ENCODE measurements around the gene PAM.

Gene PAM

DNA sequence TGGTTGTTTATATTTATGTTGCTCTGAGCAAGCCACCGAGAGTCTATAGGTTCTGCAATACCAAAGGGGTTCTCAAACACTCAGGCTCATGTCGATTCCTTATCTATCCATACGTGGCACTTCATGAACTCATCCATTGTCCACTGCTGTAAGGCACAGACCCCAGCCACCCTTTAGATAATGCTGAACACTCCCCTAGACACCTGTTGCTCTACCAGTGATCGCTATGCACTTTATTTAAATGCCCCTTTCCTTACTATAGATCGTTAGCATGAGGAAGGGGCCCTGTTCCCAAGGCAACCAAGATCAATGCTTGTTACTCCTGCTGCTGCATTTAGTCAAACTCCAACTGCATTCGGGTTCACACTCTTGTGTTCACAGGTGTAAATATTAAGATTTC, 171.9 kb downstream of the PAM start:
- H3K27ac ChIP-seq (replicated peaks) = no peak overlapping the region
- no peaks in the 10 kb centered on the region for H3K27me3 ChIP-seq (ENCODE audit: insufficient read depth, poor library complexity, severe bottlenecking)
- no peak overlapping the region for H3K4me3 ChIP-seq (replicated peaks; ENCODE audit: insufficient read depth, low read length)
- TF ChIP-seq GABPA (IDR thresholded peaks at IDR 0.05; ENCODE audit: low read depth) (no peak), SPI1 (IDR thresholded peaks at IDR 0.05; ENCODE audit: borderline replicate concordance, low read depth) (no peak), POLR2AphosphoS5 (IDR thresholded peaks at IDR 0.05; ENCODE audit: low read depth) (no peak)
- TF ChIP-seq, protein P1, sequence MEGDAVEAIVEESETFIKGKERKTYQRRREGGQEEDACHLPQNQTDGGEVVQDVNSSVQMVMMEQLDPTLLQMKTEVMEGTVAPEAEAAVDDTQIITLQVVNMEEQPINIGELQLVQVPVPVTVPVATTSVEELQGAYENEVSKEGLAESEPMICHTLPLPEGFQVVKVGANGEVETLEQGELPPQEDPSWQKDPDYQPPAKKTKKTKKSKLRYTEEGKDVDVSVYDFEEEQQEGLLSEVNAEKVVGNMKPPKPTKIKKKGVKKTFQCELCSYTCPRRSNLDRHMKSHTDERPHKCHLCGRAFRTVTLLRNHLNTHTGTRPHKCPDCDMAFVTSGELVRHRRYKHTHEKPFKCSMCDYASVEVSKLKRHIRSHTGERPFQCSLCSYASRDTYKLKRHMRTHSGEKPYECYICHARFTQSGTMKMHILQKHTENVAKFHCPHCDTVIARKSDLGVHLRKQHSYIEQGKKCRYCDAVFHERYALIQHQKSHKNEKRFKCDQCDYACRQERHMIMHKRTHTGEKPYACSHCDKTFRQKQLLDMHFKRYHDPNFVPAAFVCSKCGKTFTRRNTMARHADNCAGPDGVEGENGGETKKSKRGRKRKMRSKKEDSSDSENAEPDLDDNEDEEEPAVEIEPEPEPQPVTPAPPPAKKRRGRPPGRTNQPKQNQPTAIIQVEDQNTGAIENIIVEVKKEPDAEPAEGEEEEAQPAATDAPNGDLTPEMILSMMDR (IDR thresholded peaks at IDR 0.05; ENCODE audit: insufficient read depth, low read length) = no peak
- TF ChIP-seq, protein P2, sequence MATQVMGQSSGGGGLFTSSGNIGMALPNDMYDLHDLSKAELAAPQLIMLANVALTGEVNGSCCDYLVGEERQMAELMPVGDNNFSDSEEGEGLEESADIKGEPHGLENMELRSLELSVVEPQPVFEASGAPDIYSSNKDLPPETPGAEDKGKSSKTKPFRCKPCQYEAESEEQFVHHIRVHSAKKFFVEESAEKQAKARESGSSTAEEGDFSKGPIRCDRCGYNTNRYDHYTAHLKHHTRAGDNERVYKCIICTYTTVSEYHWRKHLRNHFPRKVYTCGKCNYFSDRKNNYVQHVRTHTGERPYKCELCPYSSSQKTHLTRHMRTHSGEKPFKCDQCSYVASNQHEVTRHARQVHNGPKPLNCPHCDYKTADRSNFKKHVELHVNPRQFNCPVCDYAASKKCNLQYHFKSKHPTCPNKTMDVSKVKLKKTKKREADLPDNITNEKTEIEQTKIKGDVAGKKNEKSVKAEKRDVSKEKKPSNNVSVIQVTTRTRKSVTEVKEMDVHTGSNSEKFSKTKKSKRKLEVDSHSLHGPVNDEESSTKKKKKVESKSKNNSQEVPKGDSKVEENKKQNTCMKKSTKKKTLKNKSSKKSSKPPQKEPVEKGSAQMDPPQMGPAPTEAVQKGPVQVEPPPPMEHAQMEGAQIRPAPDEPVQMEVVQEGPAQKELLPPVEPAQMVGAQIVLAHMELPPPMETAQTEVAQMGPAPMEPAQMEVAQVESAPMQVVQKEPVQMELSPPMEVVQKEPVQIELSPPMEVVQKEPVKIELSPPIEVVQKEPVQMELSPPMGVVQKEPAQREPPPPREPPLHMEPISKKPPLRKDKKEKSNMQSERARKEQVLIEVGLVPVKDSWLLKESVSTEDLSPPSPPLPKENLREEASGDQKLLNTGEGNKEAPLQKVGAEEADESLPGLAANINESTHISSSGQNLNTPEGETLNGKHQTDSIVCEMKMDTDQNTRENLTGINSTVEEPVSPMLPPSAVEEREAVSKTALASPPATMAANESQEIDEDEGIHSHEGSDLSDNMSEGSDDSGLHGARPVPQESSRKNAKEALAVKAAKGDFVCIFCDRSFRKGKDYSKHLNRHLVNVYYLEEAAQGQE (IDR thresholded peaks at IDR 0.05; ENCODE audit: insufficient replicate concordance, low read depth) = no peak
- no peak for DNase-seq (ENCODE audit: low read depth in 1 of 2, low spot score in 1 of 2)

DNA sequence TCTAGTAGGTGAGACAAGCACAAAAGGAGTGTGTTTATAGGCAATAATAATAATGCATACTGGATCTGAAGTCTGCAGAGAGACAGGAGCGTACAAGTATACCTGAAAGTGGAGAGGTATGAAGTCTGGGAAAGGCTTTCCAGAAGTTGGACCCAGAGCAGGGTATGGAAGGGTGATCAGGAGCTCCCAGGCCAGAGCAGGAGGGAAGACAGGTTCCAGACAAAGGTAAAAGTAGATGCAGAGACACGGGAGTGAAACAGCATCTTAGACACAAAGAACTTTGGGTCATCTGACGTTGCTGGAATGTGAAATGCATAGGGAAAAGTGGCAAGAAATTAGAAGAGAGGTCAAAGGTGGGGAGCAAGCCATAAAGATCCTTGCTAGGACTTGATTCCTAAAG, 175.1 kb downstream of the PAM start:
- TF ChIP-seq SPI1 (IDR thresholded peaks at IDR 0.05; ENCODE audit: borderline replicate concordance, low read depth) = no peak
- TF ChIP-seq POLR2AphosphoS5 (IDR thresholded peaks at IDR 0.05; ENCODE audit: low read depth) = no peak
- no peak for TF ChIP-seq GABPA (IDR thresholded peaks at IDR 0.05; ENCODE audit: low read depth)
- TF ChIP-seq, protein P1 (IDR thresholded peaks at IDR 0.05; ENCODE audit: insufficient read depth, low read length) = no peak
- TF ChIP-seq, protein P2 (IDR thresholded peaks at IDR 0.05; ENCODE audit: insufficient replicate concordance, low read depth) = no peak
- no peaks in the 10 kb centered on the region for H3K27me3 ChIP-seq (ENCODE audit: insufficient read depth, poor library complexity, severe bottlenecking)
- no peak for DNase-seq (ENCODE audit: low read depth in 1 of 2, low spot score in 1 of 2)

DNA sequence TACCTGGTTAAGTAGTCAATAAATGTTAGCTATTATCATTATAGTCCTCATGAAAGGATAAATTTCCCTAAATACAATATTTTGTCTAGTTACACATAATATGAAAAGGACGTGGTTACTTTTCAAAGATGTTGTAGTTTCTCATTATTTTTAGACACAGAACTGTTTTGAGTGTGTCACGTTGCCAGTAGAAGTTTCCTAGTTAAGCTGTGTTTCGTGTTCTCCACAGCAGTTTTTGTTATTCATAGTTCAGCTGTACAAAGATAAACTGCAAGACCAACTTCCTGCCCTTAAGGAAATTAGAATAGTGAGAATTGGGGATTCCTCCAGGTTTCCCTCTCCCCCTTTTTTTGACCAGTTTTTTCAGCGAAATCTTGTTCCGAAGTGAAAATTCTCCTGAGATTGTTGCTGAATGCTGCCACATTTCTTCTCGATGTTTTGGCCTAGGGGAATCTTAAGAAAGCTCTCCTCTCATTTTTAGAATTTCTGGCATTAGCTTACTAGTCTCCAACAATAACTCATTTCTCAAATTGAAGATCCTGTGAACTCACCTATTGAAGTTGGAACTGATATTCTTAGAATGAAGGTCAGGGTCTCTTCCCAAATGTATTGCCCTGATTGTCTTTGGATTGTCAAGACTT, 176.1 kb downstream of the PAM start:
- H3K4me3 ChIP-seq (replicated peaks; ENCODE audit: insufficient read depth, low read length) = no peak overlapping the region
- TF ChIP-seq, protein P1 (IDR thresholded peaks at IDR 0.05; ENCODE audit: insufficient read depth, low read length) = no peak
- TF ChIP-seq POLR2AphosphoS5 (IDR thresholded peaks at IDR 0.05; ENCODE audit: low read depth) (no peak), GABPA (IDR thresholded peaks at IDR 0.05; ENCODE audit: low read depth) (no peak), SPI1 (IDR thresholded peaks at IDR 0.05; ENCODE audit: borderline replicate concordance, low read depth) (no peak)
- TF ChIP-seq, protein P2 (IDR thresholded peaks at IDR 0.05; ENCODE audit: insufficient replicate concordance, low read depth) = no peak
- no peak overlapping the region for H3K27ac ChIP-seq (replicated peaks)
- no peak for DNase-seq (ENCODE audit: low read depth in 1 of 2, low spot score in 1 of 2)
- no peaks in the 10 kb centered on the region for H3K27me3 ChIP-seq (ENCODE audit: insufficient read depth, poor library complexity, severe bottlenecking)

More for the DNA sequence above, 175.1 kb downstream of the PAM start:
- H3K27ac ChIP-seq (replicated peaks) = no peak overlapping the region
- no peak overlapping the region for H3K4me3 ChIP-seq (replicated peaks; ENCODE audit: insufficient read depth, low read length)
